HepG2 (cell line): ENCODE results near the gene ACTN4. TPM values are rescaled to one million over a fixed set of nuclear protein-coding genes. Genes with fewer than 3 reads are reported as not detected.

Experiments
- CENPT ChIP-seq: sonication (generic); formaldehyde crosslinking; IDR thresholded peaks from 2 replicates; pipeline ENCODE4 v1.8.0; 2022; ENCODE audit warnings: low read depth, mild to moderate bottlenecking, moderate library complexity, missing genetic modification reagents
- DNMT1 ChIP-seq: sonication (generic); formaldehyde crosslinking; IDR thresholded peaks from 2 replicates; pipeline ENCODE4 v1.5.1; 2020; ENCODE audit warnings: mild to moderate bottlenecking, missing genetic modification reagents
- IKZF4 ChIP-seq: sonication (generic); formaldehyde crosslinking; IDR thresholded peaks from 2 replicates; pipeline ENCODE4 v1.5.1; 2020; ENCODE audit warnings: borderline replicate concordance, mild to moderate bottlenecking, low read depth, missing genetic modification reagents; ENCODE audit errors: not compliant biosample characterization
- IRX3 ChIP-seq: sonication (generic); formaldehyde crosslinking; IDR thresholded peaks from 2 replicates; pipeline ENCODE4 v1.8.1; 2023; ENCODE audit warnings: mild to moderate bottlenecking, low read depth, missing genetic modification reagents, borderline replicate concordance
- KLF15 ChIP-seq: sonication (generic); formaldehyde crosslinking; IDR thresholded peaks from 2 replicates; pipeline ENCODE4 v1.8.1; 2023; ENCODE audit warnings: borderline replicate concordance, mild to moderate bottlenecking, inconsistent platforms, missing genetic modification reagents, mixed read lengths
- MEIS2 ChIP-seq: sonication (generic); formaldehyde crosslinking; IDR thresholded peaks from 2 replicates; pipeline ENCODE4 v1.9.0; 2021; ENCODE audit warnings: mild to moderate bottlenecking, missing genetic modification reagents
- MTA3 ChIP-seq: sonication (generic); formaldehyde crosslinking; IDR thresholded peaks from 2 replicates; pipeline ENCODE4 v1.4.0; 2020; ENCODE audit warnings: missing genetic modification reagents
- PBX3 ChIP-seq: sonication (generic); formaldehyde crosslinking; IDR thresholded peaks from 2 replicates; pipeline ENCODE4 v1.8.1; 2023; ENCODE audit warnings: missing genetic modification reagents, inconsistent platforms, borderline replicate concordance
- RBM39 ChIP-seq: fragments of 200-400 bp; formaldehyde crosslinking; IDR thresholded peaks from one replicate; pipeline ENCODE4 v1.6.1; 2018; ENCODE audit warnings: antibody characterized with exemption, mild to moderate bottlenecking, low read depth, low read length; ENCODE audit not compliant: poor library complexity, severe bottlenecking
- SMYD3 ChIP-seq: sonication (generic); formaldehyde crosslinking; IDR thresholded peaks from 2 replicates; pipeline ENCODE4 v1.8.1; 2023; ENCODE audit warnings: mild to moderate bottlenecking, missing genetic modification reagents
- STAG1 ChIP-seq: sonication (generic); formaldehyde crosslinking; IDR thresholded peaks from 2 replicates; pipeline ENCODE4 v1.4.0; 2020; ENCODE audit warnings: missing genetic modification reagents
- ZNF660 ChIP-seq: sonication (generic); formaldehyde crosslinking; IDR thresholded peaks from 2 replicates; pipeline ENCODE4 v1.5.1; 2020; ENCODE audit warnings: mild to moderate bottlenecking, low read depth, missing genetic modification reagents, borderline replicate concordance
- ZNF724P ChIP-seq: sonication (generic); formaldehyde crosslinking; IDR thresholded peaks from 2 replicates; pipeline ENCODE4 v1.8.0; 2022; ENCODE audit warnings: missing genetic modification reagents, borderline replicate concordance
- polyA plus RNA-seq, 8 experiments: library from polyadenylated mRNA; depleted of rRNA in 3 of 8; stranded (reverse) in 7 of 8; unstranded in 1 of 8; fragments of >200 nt; fragmentation: Illumina TruSeq in 4 of 8; extraction: Trizol in 4 of 8; gene quantifications; 2 replicates each; pipeline versions ENCODE4 v1.2.1 to v1.2.3, GENCODE V29; 2011 to 2016; ENCODE audit warnings: low read depth in 4 of 8, missing spikeins in 1 of 8, mixed read lengths in 1 of 8; ENCODE audit not compliant: insufficient read depth in 1 of 8
- total RNA-seq, 5 experiments: library from RNA; depleted of rRNA; stranded (reverse); fragments of >200 nt; fragmentation: Illumina TruSeq; extraction: Trizol; gene quantifications; 2 replicates each; pipeline ENCODE4 v1.2.3, GENCODE V29; 2016; ENCODE audit warnings: low read depth in 1 of 5
- TF ChIP-seq, protein P1 (sequence below): sonication (generic); formaldehyde crosslinking; IDR thresholded peaks from 2 replicates; pipeline ENCODE4 v1.5.0; 2020; ENCODE audit warnings: missing genetic modification reagents, mild to moderate bottlenecking, borderline replicate concordance
- TF ChIP-seq, protein P2 (sequence below): sonication (generic); formaldehyde crosslinking; IDR thresholded peaks from 2 replicates; pipeline ENCODE4 v1.4.0; 2020; ENCODE audit warnings: missing genetic modification reagents, mild to moderate bottlenecking, borderline replicate concordance
- TF ChIP-seq, protein P3 (sequence below): IDR thresholded peaks from 2 replicates; pipeline ENCODE4 v1.6.1; 2018; ENCODE audit warnings: missing genetic modification reagents
- TF ChIP-seq, protein P4 (sequence below): fragments of 450-650 bp; IDR thresholded peaks from 2 replicates; pipeline ENCODE4 v1.6.1; 2017
- TF ChIP-seq, protein P5 (sequence below): sonication (generic); formaldehyde crosslinking; conservative IDR thresholded peaks from 2 replicates; pipeline ENCODE4 v1.8.0; 2022; ENCODE audit warnings: low read depth, missing genetic modification reagents

The ACTN4 gene
- total and polyA plus RNA-seq, 2 of the 13 experiments (the other 11 are each of a cell fraction or from before 2014, with no cell fraction given), result 171 to 192 TPM

DNA sequence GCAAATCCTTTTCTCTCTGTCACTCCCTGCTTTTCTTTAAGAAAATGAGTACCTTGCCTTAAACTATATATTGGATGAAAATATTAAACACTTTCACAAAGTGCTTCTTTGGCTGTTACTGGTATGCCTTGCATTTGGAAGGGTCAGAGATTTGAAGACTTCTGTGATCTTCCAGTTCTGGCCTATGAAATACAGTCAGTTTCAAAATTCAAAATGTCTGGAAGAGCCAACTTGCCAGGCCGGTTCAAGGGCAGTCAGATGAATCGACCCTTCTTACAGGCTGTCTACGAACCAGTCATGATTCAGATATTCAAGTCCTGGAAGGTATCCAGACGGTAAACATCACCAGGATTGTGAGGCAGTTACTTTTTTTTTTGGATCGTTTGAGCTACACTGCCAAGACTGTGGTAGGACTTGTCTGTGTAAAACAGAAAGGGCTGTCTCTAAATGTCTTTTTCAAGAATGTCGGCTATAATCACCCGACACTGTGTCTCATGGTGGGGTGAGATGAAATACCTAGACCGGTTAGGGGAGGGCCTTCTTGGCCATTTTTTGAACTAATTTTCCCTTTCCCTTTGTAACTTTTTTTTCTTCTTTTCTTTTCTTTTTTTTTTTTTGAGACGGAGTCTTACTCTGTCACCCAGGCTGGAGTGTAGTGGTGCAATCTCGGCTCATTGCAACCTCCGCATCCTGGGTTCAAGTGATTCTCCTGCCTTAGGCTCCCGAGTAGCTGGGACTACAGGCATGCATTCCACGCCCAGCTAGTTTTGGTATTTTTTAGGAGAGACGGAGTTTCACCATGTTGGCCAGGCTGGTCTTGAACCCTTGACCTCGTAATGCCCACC, 11.2 kb downstream of the ACTN4 start (continued):
- TF ChIP-seq, protein P1, sequence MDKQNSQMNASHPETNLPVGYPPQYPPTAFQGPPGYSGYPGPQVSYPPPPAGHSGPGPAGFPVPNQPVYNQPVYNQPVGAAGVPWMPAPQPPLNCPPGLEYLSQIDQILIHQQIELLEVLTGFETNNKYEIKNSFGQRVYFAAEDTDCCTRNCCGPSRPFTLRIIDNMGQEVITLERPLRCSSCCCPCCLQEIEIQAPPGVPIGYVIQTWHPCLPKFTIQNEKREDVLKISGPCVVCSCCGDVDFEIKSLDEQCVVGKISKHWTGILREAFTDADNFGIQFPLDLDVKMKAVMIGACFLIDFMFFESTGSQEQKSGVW (CRISPR knock-in tag), result no peak
- TF ChIP-seq IRX3 (CRISPR knock-in tag) (no peak), DNMT1 (CRISPR knock-in tag) (no peak), SMYD3 (CRISPR knock-in tag) (no peak), KLF15 (no peak), ZNF724P (no peak), CENPT (CRISPR knock-in tag) (no peak), RBM39 (no peak), MTA3 (no peak), ZNF660 (CRISPR knock-in tag) (no peak), PBX3 (CRISPR knock-in tag) (no peak), IKZF4 (CRISPR knock-in tag) (no peak), MEIS2 (CRISPR knock-in tag) (no peak), STAG1 (no peak)
- TF ChIP-seq, protein P2, sequence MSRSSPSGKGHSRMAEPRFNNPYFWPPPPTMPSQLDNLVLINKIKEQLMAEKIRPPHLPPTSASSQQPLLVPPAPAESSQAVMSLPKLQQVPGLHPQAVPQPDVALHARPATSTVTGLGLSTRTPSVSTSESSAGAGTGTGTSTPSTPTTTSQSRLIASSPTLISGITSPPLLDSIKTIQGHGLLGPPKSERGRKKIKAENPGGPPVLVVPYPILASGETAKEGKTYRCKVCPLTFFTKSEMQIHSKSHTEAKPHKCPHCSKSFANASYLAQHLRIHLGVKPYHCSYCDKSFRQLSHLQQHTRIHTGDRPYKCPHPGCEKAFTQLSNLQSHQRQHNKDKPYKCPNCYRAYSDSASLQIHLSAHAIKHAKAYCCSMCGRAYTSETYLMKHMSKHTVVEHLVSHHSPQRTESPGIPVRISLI, result peak; percentile 94
- TF ChIP-seq, protein P3, sequence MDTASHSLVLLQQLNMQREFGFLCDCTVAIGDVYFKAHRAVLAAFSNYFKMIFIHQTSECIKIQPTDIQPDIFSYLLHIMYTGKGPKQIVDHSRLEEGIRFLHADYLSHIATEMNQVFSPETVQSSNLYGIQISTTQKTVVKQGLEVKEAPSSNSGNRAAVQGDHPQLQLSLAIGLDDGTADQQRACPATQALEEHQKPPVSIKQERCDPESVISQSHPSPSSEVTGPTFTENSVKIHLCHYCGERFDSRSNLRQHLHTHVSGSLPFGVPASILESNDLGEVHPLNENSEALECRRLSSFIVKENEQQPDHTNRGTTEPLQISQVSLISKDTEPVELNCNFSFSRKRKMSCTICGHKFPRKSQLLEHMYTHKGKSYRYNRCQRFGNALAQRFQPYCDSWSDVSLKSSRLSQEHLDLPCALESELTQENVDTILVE, result no peak
- TF ChIP-seq, protein P4, sequence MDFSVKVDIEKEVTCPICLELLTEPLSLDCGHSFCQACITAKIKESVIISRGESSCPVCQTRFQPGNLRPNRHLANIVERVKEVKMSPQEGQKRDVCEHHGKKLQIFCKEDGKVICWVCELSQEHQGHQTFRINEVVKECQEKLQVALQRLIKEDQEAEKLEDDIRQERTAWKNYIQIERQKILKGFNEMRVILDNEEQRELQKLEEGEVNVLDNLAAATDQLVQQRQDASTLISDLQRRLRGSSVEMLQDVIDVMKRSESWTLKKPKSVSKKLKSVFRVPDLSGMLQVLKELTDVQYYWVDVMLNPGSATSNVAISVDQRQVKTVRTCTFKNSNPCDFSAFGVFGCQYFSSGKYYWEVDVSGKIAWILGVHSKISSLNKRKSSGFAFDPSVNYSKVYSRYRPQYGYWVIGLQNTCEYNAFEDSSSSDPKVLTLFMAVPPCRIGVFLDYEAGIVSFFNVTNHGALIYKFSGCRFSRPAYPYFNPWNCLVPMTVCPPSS, result no peak
- TF ChIP-seq, protein P5, sequence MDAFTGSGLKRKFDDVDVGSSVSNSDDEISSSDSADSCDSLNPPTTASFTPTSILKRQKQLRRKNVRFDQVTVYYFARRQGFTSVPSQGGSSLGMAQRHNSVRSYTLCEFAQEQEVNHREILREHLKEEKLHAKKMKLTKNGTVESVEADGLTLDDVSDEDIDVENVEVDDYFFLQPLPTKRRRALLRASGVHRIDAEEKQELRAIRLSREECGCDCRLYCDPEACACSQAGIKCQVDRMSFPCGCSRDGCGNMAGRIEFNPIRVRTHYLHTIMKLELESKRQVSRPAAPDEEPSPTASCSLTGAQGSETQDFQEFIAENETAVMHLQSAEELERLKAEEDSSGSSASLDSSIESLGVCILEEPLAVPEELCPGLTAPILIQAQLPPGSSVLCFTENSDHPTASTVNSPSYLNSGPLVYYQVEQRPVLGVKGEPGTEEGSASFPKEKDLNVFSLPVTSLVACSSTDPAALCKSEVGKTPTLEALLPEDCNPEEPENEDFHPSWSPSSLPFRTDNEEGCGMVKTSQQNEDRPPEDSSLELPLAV (CRISPR knock-in tag), result no peak
